DMS114 treated with DMSO at 0.1 percent for 48 hours (cell line): Measurements from ENCODE around the gene PDE5A.
"Not testable (repeated sequence)": the region's sequence is repeated elsewhere in the genome, so short reads cannot be mapped to it uniquely, and the experiment has no call there.

Experiments
- DNase-seq: peaks from one replicate; lab custom pipeline; 2025; ENCODE audit not compliant: unreplicated experiment; lab: John Stamatoyannopoulos, UW

Gene PDE5A

DNA sequence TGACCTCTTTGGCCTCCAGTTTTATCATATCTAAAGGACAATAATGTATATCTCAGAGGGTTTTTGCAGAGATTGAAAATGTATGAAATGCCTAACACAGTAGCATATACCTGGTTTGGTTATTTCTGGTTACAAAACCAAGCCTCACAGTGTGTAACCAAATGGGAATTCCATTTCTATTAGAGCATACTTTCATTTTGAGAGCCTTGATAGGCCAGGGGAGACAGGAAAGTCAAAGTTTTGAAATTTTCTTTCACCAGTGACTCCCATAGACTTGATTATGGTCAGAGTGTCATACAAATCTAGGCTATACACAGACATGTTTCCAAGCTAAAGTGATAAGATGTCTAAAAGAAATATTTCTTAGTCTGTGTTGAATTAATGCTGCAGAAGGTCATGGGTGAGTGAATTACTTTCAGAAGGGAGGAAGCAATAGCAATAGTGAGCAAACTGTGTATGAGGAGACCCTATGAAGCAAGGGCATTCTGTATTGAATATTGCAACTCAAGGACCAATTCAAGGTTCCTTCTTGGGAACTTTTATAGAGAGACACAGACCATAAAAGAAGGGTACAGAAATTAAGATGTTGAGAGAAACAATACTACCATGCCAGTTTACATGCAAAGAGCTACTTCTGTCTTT, 151.1 kb downstream of the PDE5A start:
- DNase-seq = no peak

DNA sequence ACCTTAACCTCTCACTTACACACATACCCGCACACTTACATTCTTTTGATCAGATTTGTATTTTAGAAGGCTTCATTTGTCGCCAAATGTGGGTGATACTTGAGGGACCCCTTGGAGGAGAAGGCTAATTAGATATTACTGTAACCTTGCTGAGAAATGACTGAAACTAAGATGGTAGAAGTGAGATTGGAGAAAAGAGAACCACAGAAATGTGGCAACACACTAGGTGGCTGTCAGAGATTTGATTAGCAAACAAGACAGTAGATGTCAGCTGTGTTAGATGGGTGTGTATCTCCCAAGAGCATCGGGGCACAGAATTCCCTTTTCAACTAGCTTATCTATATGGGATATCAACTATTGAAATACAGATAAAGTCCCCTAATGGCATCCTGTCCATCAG, 157.3 kb downstream of the PDE5A start:
- no peak for DNase-seq

- not testable (repeated sequence) for DNase-seq
These were observed 157.9 kb downstream of the PDE5A start for GRCh38 chr4:119470737-119471063.

DNA sequence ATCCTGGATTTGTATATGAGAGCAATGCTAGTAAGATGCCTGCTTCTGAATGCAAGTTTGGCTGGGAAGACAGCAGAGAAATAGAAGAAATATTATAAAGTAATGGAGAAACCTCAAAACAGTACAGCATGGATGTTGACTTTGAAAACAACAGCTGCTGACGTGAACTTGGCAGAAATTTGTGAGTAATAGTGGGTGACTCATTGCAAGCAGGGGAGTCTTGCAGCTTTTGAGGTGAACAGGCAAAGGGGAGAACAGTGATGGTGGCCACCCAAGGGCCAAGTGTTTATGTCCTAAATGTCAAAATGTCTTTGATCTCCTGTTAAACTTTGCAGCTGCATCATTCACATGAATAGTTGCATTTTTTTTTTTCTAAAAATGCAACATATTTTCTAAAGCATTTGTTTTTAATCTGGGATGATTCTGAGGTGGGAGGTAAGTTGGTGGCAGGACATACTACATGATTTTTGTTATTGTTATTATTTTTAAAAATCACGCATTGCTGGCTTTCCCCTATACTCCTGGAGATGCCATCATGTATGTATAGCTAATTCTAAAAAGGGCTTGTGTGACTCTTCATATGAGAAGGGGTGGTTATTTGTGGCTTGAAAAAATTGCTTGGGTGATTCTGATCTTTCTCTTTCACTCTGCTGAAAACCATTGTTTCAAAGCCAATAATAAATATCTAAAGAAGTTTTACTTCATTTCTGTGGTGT, 158.4 kb downstream of the PDE5A start:
- DNase-seq = not testable (repeated sequence)

GRCh38 chr4:119469039-119469438, 159.6 kb downstream of the PDE5A start:
- DNase-seq = not testable (repeated sequence)

DNA sequence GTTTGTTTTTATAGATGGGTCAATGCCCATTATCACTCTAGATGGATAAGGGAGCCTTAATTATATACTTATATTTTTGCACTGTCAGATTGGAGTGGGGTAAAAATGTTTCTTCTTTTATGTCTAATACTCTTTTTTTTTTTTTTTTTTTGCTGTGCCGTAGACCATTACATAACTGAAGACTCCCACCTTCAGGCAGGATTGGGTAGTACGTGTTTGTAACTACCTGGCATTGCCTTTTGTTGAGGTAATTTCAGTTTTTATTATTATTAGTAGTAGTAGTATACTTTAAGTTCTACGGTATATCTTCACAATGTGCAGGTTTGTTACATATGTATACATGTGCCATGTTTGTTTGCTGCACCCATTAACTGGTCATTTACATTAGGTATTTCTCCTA, 165.9 kb downstream of the PDE5A start:
- not testable (repeated sequence) for DNase-seq

DNA sequence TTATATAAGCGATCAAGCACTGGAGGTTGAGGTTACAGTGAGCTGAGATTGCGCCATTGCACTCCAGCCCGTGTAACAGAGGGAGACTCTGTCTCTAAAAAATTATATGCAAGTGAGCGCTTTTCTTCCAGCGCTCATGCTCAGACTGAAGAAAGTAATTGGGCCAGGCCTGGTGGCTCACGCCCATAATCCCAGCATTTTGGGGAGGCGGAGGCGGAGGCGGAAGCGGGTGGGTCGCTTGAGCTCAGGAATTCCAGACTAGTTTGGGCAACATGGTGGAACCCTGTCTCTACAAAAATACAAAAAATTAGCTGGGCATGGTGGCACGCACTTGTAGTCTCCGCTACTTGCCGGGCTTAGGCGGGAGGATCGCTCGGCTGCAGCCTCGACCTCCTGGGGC, 172.9 kb downstream of the PDE5A start:
- DNase-seq = peak; percentile 34

DNA sequence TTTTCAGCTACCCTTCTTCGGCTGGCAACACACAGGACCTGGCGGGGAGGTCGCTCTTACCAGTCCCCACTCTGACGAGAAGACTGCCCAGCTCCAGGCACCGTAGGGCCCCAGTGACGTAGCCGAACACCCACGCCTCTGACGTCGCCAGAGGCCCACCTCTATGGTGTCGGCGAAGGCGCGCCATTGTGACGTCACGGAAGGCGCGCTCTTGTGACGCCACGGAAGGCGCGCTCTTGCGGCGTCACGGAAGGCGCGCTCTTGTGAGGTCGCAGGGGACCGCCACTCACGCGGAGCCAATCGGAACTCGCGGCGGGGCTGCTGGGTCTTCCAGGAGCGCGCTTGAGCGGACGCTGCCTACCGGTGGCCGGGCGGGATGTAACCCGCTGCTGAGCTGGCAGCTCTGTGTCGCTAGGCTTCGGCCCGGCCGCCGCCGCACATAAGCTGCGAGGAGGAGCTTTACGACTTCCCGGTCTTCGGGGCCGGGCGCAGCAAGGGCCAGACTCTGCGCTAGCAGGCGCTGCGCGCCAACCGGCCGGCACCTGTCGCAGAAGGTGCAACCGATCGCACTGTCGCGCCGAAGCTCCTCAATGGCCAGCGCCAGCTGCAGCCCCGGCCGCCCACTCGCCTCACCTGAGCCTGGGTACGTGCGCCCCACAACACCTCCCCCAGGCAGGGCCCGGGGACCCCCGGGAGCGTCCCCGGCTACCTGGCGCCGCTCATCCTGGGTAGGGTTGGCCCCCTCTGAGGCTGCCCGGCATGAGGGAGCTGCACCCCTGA, 173.9 kb downstream of the PDE5A start:
- DNase-seq = peak; percentile 48

DNA sequence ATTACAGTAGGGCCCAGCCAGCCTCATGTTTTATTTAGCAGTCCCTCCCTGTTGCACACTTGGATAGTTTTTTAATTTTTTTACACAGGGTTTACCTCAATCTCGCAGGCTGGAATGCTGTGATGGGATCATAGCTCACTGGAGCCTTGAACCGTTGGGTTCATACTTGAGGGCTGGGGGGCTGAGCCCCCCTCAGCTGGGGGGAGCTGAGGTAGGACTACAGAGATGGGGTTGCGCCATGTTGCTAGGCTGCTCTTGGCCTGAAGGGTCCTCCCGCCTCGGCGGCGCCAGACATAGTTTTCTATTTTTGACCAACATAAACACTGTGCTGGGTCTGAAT, 174.5 kb downstream of the PDE5A start:
- not testable (repeated sequence) for DNase-seq

GRCh38 chr4:119453286-119453685, 175.3 kb downstream of the PDE5A start:
- DNase-seq = not testable (repeated sequence)

DNA sequence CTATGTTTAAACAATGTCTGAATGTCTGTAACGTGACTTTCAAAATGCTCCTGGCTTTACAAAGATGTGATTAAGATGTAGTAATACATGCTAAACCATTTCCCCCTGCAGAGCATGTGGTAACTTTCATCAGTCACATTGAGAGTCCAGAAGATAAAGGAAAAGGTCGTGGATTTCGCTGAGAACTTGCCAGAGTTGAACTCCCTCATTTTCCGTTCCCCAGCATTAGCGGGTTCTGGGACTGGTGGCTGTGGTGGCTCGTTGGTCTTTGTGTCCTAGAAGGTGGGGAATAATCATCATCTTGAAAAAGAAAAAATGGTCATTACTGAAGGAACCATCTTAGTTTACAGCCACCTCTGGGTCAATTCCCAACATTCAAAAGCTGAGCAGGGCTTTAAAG, 178.8 kb downstream of the PDE5A start:
- not testable (repeated sequence) for DNase-seq
